ENCODE results near the gene FAM53A. TPM values are rescaled to one million over a fixed set of nuclear protein-coding genes. Genes with fewer than 3 reads are reported as not detected.
A peak's percentile ranks its signal among the peaks of the same experiment; 100 is the strongest.

FAM53A gene
- total and polyA plus RNA-seq, 2 of the 13 experiments (the other 11 are each of a cell fraction or from before 2014, with no cell fraction given), result 0.48 to 1.1 TPM

DNA sequence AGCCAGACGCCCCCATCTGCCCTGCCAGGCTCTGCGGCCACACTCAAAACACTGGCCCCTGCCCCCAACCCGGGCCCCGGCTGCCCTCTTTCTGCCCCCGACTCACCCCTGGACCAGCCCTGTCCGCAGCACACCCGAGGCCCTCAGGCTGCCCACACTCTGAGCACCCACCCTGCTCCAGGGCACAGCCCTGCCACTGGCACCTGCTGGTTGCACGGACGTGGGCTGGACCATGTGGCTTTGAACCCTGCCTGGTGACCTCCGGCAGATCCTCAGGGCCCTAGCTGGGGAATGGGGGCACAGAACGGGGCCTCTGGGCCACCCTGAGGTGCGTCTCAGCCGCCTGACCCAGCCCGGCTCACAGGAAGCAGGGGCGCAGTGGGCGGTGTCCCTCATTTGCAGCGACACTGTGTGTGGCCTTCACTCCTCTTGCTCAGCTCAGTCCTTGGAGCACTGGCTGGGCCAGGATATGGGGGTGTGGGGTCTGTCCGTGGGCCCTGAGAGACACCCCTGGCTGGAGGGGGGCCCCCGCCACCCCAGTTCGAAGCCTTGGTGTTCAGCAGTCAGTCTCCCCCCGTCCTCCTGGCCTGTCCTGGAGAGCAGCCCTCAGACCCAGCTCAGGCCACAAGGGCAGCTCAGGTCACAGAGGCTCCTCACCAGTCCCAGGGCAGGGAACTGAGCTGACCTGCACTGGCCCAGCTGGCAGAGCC is 73.2 kb downstream of the FAM53A start:
- H2AFZ ChIP-seq (ENCODE audit: low read length), result no peak overlapping the region
- H3K4me1 ChIP-seq (ENCODE audit: insufficient read depth, low read length), result no peaks in the 10 kb centered on the region
- in situ Hi-C loops (cut with HindIII; ENCODE audit: extremely low pct_ligation_motif_present, low pct_unique_long_range_greater_than_20kb), result no loop called here
- no peak overlapping the region for H3K9ac ChIP-seq (ENCODE audit: insufficient read depth, low read depth, low read length)
- no TSS peak for BruUV-seq (replicated peaks)
- peaks cover 10 to 38% of the 10 kb centered on the region in 2 experiments; a peak in 4 of 5 replicates for H3K27me3 ChIP-seq (ENCODE audit: control insufficient read depth in 1 of 2, insufficient read depth in 2 of 2, low read length in 2 of 2)
- H3K79me2 ChIP-seq (ENCODE audit: insufficient read depth, low read length), result no peaks in the 10 kb centered on the region
- intact Hi-C loops (cut with micrococcal nuclease; ENCODE audit: unreplicated experiment), result no loop called here
- ATAC-seq (peak; percentile 17; the same call in 1 of the 3 replicates), DNase-seq (ENCODE audit: low spot score) (no peak), FAIRE-seq (no peak)
- TF ChIP-seq, protein P1, sequence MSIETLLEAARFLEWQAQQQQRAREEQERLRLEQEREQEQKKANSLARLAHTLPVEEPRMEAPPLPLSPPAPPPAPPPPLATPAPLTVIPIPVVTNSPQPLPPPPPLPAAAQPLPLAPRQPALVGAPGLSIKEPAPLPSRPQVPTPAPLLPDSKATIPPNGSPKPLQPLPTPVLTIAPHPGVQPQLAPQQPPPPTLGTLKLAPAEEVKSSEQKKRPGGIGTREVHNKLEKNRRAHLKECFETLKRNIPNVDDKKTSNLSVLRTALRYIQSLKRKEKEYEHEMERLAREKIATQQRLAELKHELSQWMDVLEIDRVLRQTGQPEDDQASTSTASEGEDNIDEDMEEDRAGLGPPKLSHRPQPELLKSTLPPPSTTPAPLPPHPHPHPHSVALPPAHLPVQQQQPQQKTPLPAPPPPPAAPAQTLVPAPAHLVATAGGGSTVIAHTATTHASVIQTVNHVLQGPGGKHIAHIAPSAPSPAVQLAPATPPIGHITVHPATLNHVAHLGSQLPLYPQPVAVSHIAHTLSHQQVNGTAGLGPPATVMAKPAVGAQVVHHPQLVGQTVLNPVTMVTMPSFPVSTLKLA (IDR thresholded peaks at IDR 0.05), result peak; percentile 28; the same call in 1 of the 2 replicates
- TF ChIP-seq, protein P2, sequence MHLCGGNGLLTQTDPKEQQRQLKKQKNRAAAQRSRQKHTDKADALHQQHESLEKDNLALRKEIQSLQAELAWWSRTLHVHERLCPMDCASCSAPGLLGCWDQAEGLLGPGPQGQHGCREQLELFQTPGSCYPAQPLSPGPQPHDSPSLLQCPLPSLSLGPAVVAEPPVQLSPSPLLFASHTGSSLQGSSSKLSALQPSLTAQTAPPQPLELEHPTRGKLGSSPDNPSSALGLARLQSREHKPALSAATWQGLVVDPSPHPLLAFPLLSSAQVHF (CRISPR knock-in tag; IDR thresholded peaks at IDR 0.05), result no peak
- TF ChIP-seq, protein P3, sequence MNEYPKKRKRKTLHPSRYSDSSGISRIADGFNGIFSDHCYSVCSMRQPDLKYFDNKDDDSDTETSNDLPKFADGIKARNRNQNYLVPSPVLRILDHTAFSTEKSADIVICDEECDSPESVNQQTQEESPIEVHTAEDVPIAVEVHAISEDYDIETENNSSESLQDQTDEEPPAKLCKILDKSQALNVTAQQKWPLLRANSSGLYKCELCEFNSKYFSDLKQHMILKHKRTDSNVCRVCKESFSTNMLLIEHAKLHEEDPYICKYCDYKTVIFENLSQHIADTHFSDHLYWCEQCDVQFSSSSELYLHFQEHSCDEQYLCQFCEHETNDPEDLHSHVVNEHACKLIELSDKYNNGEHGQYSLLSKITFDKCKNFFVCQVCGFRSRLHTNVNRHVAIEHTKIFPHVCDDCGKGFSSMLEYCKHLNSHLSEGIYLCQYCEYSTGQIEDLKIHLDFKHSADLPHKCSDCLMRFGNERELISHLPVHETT (CRISPR knock-in tag; conservative IDR thresholded peaks at IDR 0.05), result no peak
- TF ChIP-seq HNRNPH1 (optimal IDR thresholded peaks at IDR 0.05; ENCODE audit: low read depth, low read length), result no peak
- no peaks in the 10 kb centered on the region for H3K36me3 ChIP-seq (replicated peaks in 1 of 2; ENCODE audit: control insufficient read depth in 1 of 2, insufficient read depth in 2 of 2, low read length in 2 of 2)
- no peak overlapping the region for H3K4me3 ChIP-seq (replicated peaks in 1 of 3; ENCODE audit: insufficient read depth in 1 of 3, low read depth in 2 of 3, low read length in 3 of 3)
- POLR2A ChIA-PET, result no interaction called here
- no peak overlapping the region for H3K4me2 ChIP-seq (ENCODE audit: low read depth, low read length)
- no peaks in the 10 kb centered on the region for H3K9me3 ChIP-seq (ENCODE audit: low read length)
- CTCF ChIA-PET (ENCODE audit: low intra/inter-chr PET ratio, low total read pairs), result no interaction called here
- no peak overlapping the region for H3K27ac ChIP-seq (ENCODE audit: extremely low read length, insufficient read depth, low read length)
- WGBS (ENCODE audit: low lambda C conversion rate), result 17% methylated on average over 9 of the region's 21 CpGs
- H4K20me1 ChIP-seq (ENCODE audit: insufficient read depth, low read length), result no peaks in the 10 kb centered on the region

All from HepG2 (cell line).